ENCODE data around the gene DOK6.

DOK6 gene

GRCh38 chr18:69480460-69480859, 79.8 kb downstream of the DOK6 start:
- H2BK15ac ChIP-seq (ENCODE audit: low read length): no peak overlapping the region
- no peak overlapping the region for H4K8ac ChIP-seq (ENCODE audit: low read depth, low read length)
- H2BK5ac ChIP-seq (ENCODE audit: low read length): no peak overlapping the region
- H3K27ac ChIP-seq (replicated peaks; ENCODE audit: low read length): no peak overlapping the region
- H3K27me3 ChIP-seq (ENCODE audit: control insufficient read depth in 3 of 3, insufficient read depth in 3 of 3, low read depth in 1 of 3, low read length in 3 of 3): no peaks in the 10 kb centered on the region
- H3K9ac ChIP-seq (ENCODE audit: low read depth, low read length, poor library complexity): no peak overlapping the region
- H2AFZ ChIP-seq (ENCODE audit: low read length): no peak overlapping the region
- H3K79me1 ChIP-seq (ENCODE audit: low read depth, low read length): no peaks in the 10 kb centered on the region
- no peaks in the 10 kb centered on the region for H3K36me3 ChIP-seq (replicated peaks in 1 of 2; ENCODE audit: control insufficient read depth in 2 of 2, insufficient read depth in 2 of 2, low read length in 2 of 2)
- H3K4ac ChIP-seq (ENCODE audit: low read length): no peak overlapping the region
- no peak overlapping the region for H3K4me3 ChIP-seq (ENCODE audit: low read length in 2 of 2)
- no peak for DNase-seq (ENCODE audit: low spot score)
- H3K9me3 ChIP-seq (replicated peaks in 1 of 2; ENCODE audit: control insufficient read depth in 2 of 2, insufficient read depth in 1 of 2, low read depth in 1 of 2, low read length in 2 of 2): no peaks in the 10 kb centered on the region
- no peak overlapping the region for H2AK5ac ChIP-seq (ENCODE audit: low read depth, low read length)
- no peak overlapping the region for H3K18ac ChIP-seq (ENCODE audit: low read length)
- H2BK12ac ChIP-seq (ENCODE audit: low read length): no peak overlapping the region
- H4K91ac ChIP-seq (ENCODE audit: low read depth, low read length, poor library complexity): no peak overlapping the region
- H3K23ac ChIP-seq (ENCODE audit: low read depth, low read length, poor library complexity): no peak overlapping the region
- no peak overlapping the region for H3K14ac ChIP-seq (ENCODE audit: low read length)
- no peak overlapping the region for H2BK120ac ChIP-seq (ENCODE audit: low read depth, low read length)
- H3K4me2 ChIP-seq (ENCODE audit: insufficient read depth, low read length, poor library complexity, severe bottlenecking): no peak overlapping the region
- WGBS, 2 donors (ENCODE audit: extremely low coverage in 2 of 2, insufficient read length in 2 of 2, insufficient replicate concordance in 1 of 2): no CpG with 5 or more reads among the region's 5 CpGs
- peaks cover 2% of the 10 kb centered on the region in 2 donors for H3K4me1 ChIP-seq (ENCODE audit: control insufficient read depth in 2 of 2, insufficient read depth in 1 of 2, low read depth in 1 of 2, low read length in 2 of 2)

- no peak overlapping the region for H2BK15ac ChIP-seq (ENCODE audit: low read length)
- H3K4me3 ChIP-seq (ENCODE audit: low read length in 2 of 2): no peak overlapping the region
- H2BK120ac ChIP-seq (ENCODE audit: low read depth, low read length): no peak overlapping the region
- no peaks in the 10 kb centered on the region for H3K9me3 ChIP-seq (replicated peaks in 1 of 2; ENCODE audit: control insufficient read depth in 2 of 2, insufficient read depth in 1 of 2, low read depth in 1 of 2, low read length in 2 of 2)
- no peak overlapping the region for H4K8ac ChIP-seq (ENCODE audit: low read depth, low read length)
- no peak overlapping the region for H2BK12ac ChIP-seq (ENCODE audit: low read length)
- WGBS, 2 donors (ENCODE audit: extremely low coverage in 2 of 2, insufficient read length in 2 of 2, insufficient replicate concordance in 1 of 2): no CpG with 5 or more reads among the region's 5 CpGs
- no peak overlapping the region for H3K9ac ChIP-seq (ENCODE audit: low read depth, low read length, poor library complexity)
- H3K23ac ChIP-seq (ENCODE audit: low read depth, low read length, poor library complexity): no peak overlapping the region
- no peak for DNase-seq (ENCODE audit: low spot score)
- H4K91ac ChIP-seq (ENCODE audit: low read depth, low read length, poor library complexity): no peak overlapping the region
- H2AFZ ChIP-seq (ENCODE audit: low read length): no peak overlapping the region
- peaks cover 2% of the 10 kb centered on the region in 2 donors for H3K4me1 ChIP-seq (ENCODE audit: control insufficient read depth in 2 of 2, insufficient read depth in 1 of 2, low read depth in 1 of 2, low read length in 2 of 2)
- no peaks in the 10 kb centered on the region for H3K36me3 ChIP-seq (replicated peaks in 1 of 2; ENCODE audit: control insufficient read depth in 2 of 2, insufficient read depth in 2 of 2, low read length in 2 of 2)
- no peaks in the 10 kb centered on the region for H3K79me1 ChIP-seq (ENCODE audit: low read depth, low read length)
- H3K18ac ChIP-seq (ENCODE audit: low read length): no peak overlapping the region
- H3K4ac ChIP-seq (ENCODE audit: low read length): no peak overlapping the region
- H2BK5ac ChIP-seq (ENCODE audit: low read length): no peak overlapping the region
- H3K4me2 ChIP-seq (ENCODE audit: insufficient read depth, low read length, poor library complexity, severe bottlenecking): no peak overlapping the region
- no peaks in the 10 kb centered on the region for H3K27me3 ChIP-seq (ENCODE audit: control insufficient read depth in 3 of 3, insufficient read depth in 3 of 3, low read depth in 1 of 3, low read length in 3 of 3)
- H2AK5ac ChIP-seq (ENCODE audit: low read depth, low read length): no peak overlapping the region
- no peak overlapping the region for H3K14ac ChIP-seq (ENCODE audit: low read length)
- no peak overlapping the region for H3K27ac ChIP-seq (replicated peaks; ENCODE audit: low read length)
Observed at GRCh38 chr18:69483574-69483973, 82.9 kb downstream of the DOK6 start.

GRCh38 chr18:69484699-69485396, 84.2 kb downstream of the DOK6 start:
- Histone ChIP-seq H3K79me1 (ENCODE audit: low read depth, low read length) (no peaks in the 10 kb centered on the region), H3K4me3 (ENCODE audit: low read length in 2 of 2) (no peak overlapping the region), H2BK15ac (ENCODE audit: low read length) (no peak overlapping the region), H3K9me3 (replicated peaks in 1 of 2; ENCODE audit: control insufficient read depth in 2 of 2, insufficient read depth in 1 of 2, low read depth in 1 of 2, low read length in 2 of 2) (peaks cover 0 to 1% of the 10 kb centered on the region in 2 donors), H2AK5ac (ENCODE audit: low read depth, low read length) (no peak overlapping the region), H2BK5ac (ENCODE audit: low read length) (no peak overlapping the region), H3K23ac (ENCODE audit: low read depth, low read length, poor library complexity) (no peak overlapping the region), H4K91ac (ENCODE audit: low read depth, low read length, poor library complexity) (no peak overlapping the region), H3K36me3 (replicated peaks in 1 of 2; ENCODE audit: control insufficient read depth in 2 of 2, insufficient read depth in 2 of 2, low read length in 2 of 2) (no peaks in the 10 kb centered on the region), H2BK12ac (ENCODE audit: low read length) (no peak overlapping the region), H3K18ac (ENCODE audit: low read length) (no peak overlapping the region), H3K4ac (ENCODE audit: low read length) (no peak overlapping the region), H3K27ac (replicated peaks; ENCODE audit: low read length) (no peak overlapping the region), H3K14ac (ENCODE audit: low read length) (no peak overlapping the region), H3K9ac (ENCODE audit: low read depth, low read length, poor library complexity) (no peak overlapping the region), H2BK120ac (ENCODE audit: low read depth, low read length) (no peak overlapping the region), H2AFZ (ENCODE audit: low read length) (no peak overlapping the region), H4K8ac (ENCODE audit: low read depth, low read length) (no peak overlapping the region), H3K27me3 (ENCODE audit: control insufficient read depth in 3 of 3, insufficient read depth in 3 of 3, low read depth in 1 of 3, low read length in 3 of 3) (no peaks in the 10 kb centered on the region), H3K4me1 (ENCODE audit: control insufficient read depth in 2 of 2, insufficient read depth in 1 of 2, low read depth in 1 of 2, low read length in 2 of 2) (peaks cover 2% of the 10 kb centered on the region in 2 donors), H3K4me2 (ENCODE audit: insufficient read depth, low read length, poor library complexity, severe bottlenecking) (no peak overlapping the region)
- no CpG with 5 or more reads among the region's 6 CpGs for WGBS, 2 donors (ENCODE audit: extremely low coverage in 2 of 2, insufficient read length in 2 of 2, insufficient replicate concordance in 1 of 2)
- DNase-seq (ENCODE audit: low spot score): no peak

- Histone ChIP-seq H3K4me2 (ENCODE audit: insufficient read depth, low read length, poor library complexity, severe bottlenecking) (peak overlapping the region; percentile 11), H2AFZ (ENCODE audit: low read length) (no peak overlapping the region), H3K18ac (ENCODE audit: low read length) (no peak overlapping the region), H3K4me1 (ENCODE audit: control insufficient read depth in 2 of 2, insufficient read depth in 1 of 2, low read depth in 1 of 2, low read length in 2 of 2) (peaks cover 2% of the 10 kb centered on the region in 2 donors), H2BK5ac (ENCODE audit: low read length) (no peak overlapping the region), H2AK5ac (ENCODE audit: low read depth, low read length) (no peak overlapping the region), H3K4me3 (ENCODE audit: low read length in 2 of 2) (no peak overlapping the region), H3K27ac (replicated peaks; ENCODE audit: low read length) (no peak overlapping the region), H3K79me1 (ENCODE audit: low read depth, low read length) (no peaks in the 10 kb centered on the region), H4K8ac (ENCODE audit: low read depth, low read length) (no peak overlapping the region), H2BK120ac (ENCODE audit: low read depth, low read length) (no peak overlapping the region), H4K91ac (ENCODE audit: low read depth, low read length, poor library complexity) (no peak overlapping the region), H2BK15ac (ENCODE audit: low read length) (no peak overlapping the region), H3K9ac (ENCODE audit: low read depth, low read length, poor library complexity) (no peak overlapping the region), H3K23ac (ENCODE audit: low read depth, low read length, poor library complexity) (no peak overlapping the region), H3K14ac (ENCODE audit: low read length) (no peak overlapping the region), H3K9me3 (replicated peaks in 1 of 2; ENCODE audit: control insufficient read depth in 2 of 2, insufficient read depth in 1 of 2, low read depth in 1 of 2, low read length in 2 of 2) (peaks cover 0 to 1% of the 10 kb centered on the region in 2 donors), H3K4ac (ENCODE audit: low read length) (no peak overlapping the region), H3K36me3 (replicated peaks in 1 of 2; ENCODE audit: control insufficient read depth in 2 of 2, insufficient read depth in 2 of 2, low read length in 2 of 2) (no peaks in the 10 kb centered on the region), H3K27me3 (ENCODE audit: control insufficient read depth in 3 of 3, insufficient read depth in 3 of 3, low read depth in 1 of 3, low read length in 3 of 3) (no peaks in the 10 kb centered on the region), H2BK12ac (ENCODE audit: low read length) (no peak overlapping the region)
- DNase-seq (ENCODE audit: low spot score): no peak
- WGBS, 2 donors (ENCODE audit: extremely low coverage in 2 of 2, insufficient read length in 2 of 2, insufficient replicate concordance in 1 of 2): no CpG with 5 or more reads among the region's 6 CpGs
Observed at GRCh38 chr18:69487488-69488394, 87.1 kb downstream of the DOK6 start.
